ENCODE data around the gene MDH1B.
A peak's percentile ranks its signal among the peaks of the same experiment; 100 is the strongest.

MDH1B gene

GRCh38 chr2:206693399-206694137 is 71.6 kb downstream of the MDH1B start:
- DNase-seq = peak; percentile 41

- no peak for DNase-seq
These were observed 72.2 kb downstream of the MDH1B start for GRCh38 chr2:206692971-206693370.

- DNase-seq = no peak
These were observed 76.1 kb downstream of the MDH1B start for GRCh38 chr2:206688990-206689389.

DNA sequence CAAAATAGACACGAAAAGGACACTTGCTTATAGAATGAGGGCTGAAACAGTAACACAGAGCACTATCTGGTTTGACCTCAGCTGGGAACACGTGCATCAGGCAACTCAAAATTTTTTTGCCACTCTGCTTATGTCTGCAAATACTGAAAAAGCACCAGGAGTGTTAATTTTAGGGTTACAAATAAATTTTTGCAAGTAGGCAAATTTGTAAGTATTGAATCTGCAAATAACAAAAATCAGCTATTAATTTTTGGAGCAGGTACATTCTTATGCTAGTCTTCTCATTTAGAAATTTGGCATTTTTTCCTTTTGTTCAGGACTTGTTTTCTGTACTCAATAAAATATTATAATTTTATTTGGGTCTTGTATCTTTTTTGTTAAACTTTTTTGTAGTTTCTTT is 76.7 kb downstream of the MDH1B start:
- no peak for DNase-seq
